Breast epithelium (tissue), 4 donors: ENCODE data around the gene COX8C. TPM values are rescaled to one million over a fixed set of nuclear protein-coding genes. Genes with fewer than 3 reads are reported as not detected.

ENCODE experiments used
- DNase-seq, 2 donors: peaks; one replicate each; pipeline ENCODE4 v3.0.0-alpha.2; 2019; ENCODE audit warnings: low spot score in 2 of 2
- H3K27ac ChIP-seq, 2 donors: fragments of 200-600 bp; sonication (generic) in 1 of 2; one replicate each; pipeline ENCODE4 v1.5.1; 2016 to 2019; ENCODE audit warnings: mild to moderate bottlenecking in 1 of 2
- H3K27me3 ChIP-seq, 2 donors: fragments of 200-600 bp; sonication (generic) in 1 of 2; one replicate each; pipeline versions ENCODE4 v1.5.1 to v1.6.0; 2017 to 2019; ENCODE audit warnings: control low read depth in 1 of 2, mild to moderate bottlenecking in 1 of 2
- H3K36me3 ChIP-seq: fragments of 200-600 bp; one replicate; pipeline ENCODE4 v1.5.1; 2019
- H3K4me1 ChIP-seq, 2 donors: fragments of 200-600 bp; sonication (generic); one replicate each; pipeline ENCODE4 v1.5.1; 2016 to 2019; ENCODE audit warnings: control low read depth in 1 of 2
- H3K4me3 ChIP-seq, 3 donors: fragments of 200-600 bp; sonication (generic); 1 replicate in 2 of 3; 2 replicates in 1 of 3; pipeline ENCODE4 v1.5.1; 2016 to 2019; ENCODE audit warnings: mild to moderate bottlenecking in 3 of 3, moderate library complexity in 2 of 3
- H3K9me3 ChIP-seq, 2 donors: fragments of 200-600 bp; sonication (generic) in 1 of 2; one replicate each; pipeline ENCODE4 v1.5.1; 2016 to 2019; ENCODE audit warnings: control low read depth in 1 of 2
- CTCF ChIP-seq, 3 donors: fragments of 450-650 bp; IDR thresholded peaks; one replicate each; pipeline ENCODE4 v1.5.1; 2016 to 2017; ENCODE audit warnings: antibody characterized with exemption in 3 of 3, mild to moderate bottlenecking in 3 of 3, moderate library complexity in 3 of 3
- POLR2A ChIP-seq: fragments of 450-650 bp; IDR thresholded peaks from one replicate; pipeline ENCODE4 v1.6.1; 2016; ENCODE audit warnings: antibody characterized with exemption, mild to moderate bottlenecking, moderate library complexity
- POLR2AphosphoS5 ChIP-seq, 3 donors: sonication (generic); formaldehyde crosslinking; IDR thresholded peaks; one replicate each; pipeline ENCODE4 v1.6.1; 2017; ENCODE audit warnings: antibody characterized with exemption in 3 of 3
- intact Hi-C: fragments of 100-400 bp; cut with DNase I; formaldehyde crosslinking; loops from one replicate; pipeline ENCODE4 v1.15.1; 2023; ENCODE audit warnings: low total_unique reads
- total RNA-seq, 3 donors: library from RNA; depleted of rRNA; stranded (reverse); fragments of >200 nt; gene quantifications; one replicate each; pipeline ENCODE4 v1.1.0, GENCODE V29; 2016

The COX8C gene
- total RNA-seq, 3 donors from 2014 or later: not detected

- no peak overlapping the region for H3K27ac ChIP-seq
These were observed 44.0 kb upstream of the COX8C start for GRCh38 chr14:93302688-93303581.

GRCh38 chr14:93303659-93304058 lies 43.3 kb upstream of the COX8C start:
- TF ChIP-seq POLR2AphosphoS5 (IDR thresholded peaks at IDR 0.05): no peak
- no peak for TF ChIP-seq POLR2A
- no peak for TF ChIP-seq CTCF (IDR thresholded peaks at IDR 0.05)
- Histone ChIP-seq H3K27me3 (no peaks in the 10 kb centered on the region), H3K9me3 (no peaks in the 10 kb centered on the region), H3K4me3 (no peak overlapping the region), H3K4me1 (no peaks in the 10 kb centered on the region), H3K36me3 (no peaks in the 10 kb centered on the region), H3K27ac (no peak overlapping the region)
- DNase-seq: no peak
- intact Hi-C loops: no loop called here

More at GRCh38 chr14:93302688-93303581, 44.0 kb upstream of the COX8C start:
- TF ChIP-seq CTCF (IDR thresholded peaks at IDR 0.05): no peak
- TF ChIP-seq POLR2A: no peak
- TF ChIP-seq POLR2AphosphoS5 (IDR thresholded peaks at IDR 0.05): no peak
- Histone ChIP-seq H3K27me3 (no peaks in the 10 kb centered on the region), H3K36me3 (no peaks in the 10 kb centered on the region), H3K9me3 (no peaks in the 10 kb centered on the region), H3K4me3 (no peak overlapping the region), H3K4me1 (no peaks in the 10 kb centered on the region)
- intact Hi-C loops: no loop called here
- DNase-seq: no peak

GRCh38 chr14:93304771-93305170 lies 42.2 kb upstream of the COX8C start:
- intact Hi-C loops: loop anchor here (5.0 kb wide), 1 partner anchor 82 kb away; no protein-coding TSS in a partner anchor
- TF ChIP-seq CTCF (IDR thresholded peaks at IDR 0.05) (no peak), POLR2A (no peak), POLR2AphosphoS5 (IDR thresholded peaks at IDR 0.05) (no peak)

GRCh38 chr14:93305725-93306418 lies 41.1 kb upstream of the COX8C start:
- Histone ChIP-seq H3K27ac (no peak overlapping the region), H3K4me1 (no peaks in the 10 kb centered on the region), H3K27me3 (no peaks in the 10 kb centered on the region), H3K36me3 (no peaks in the 10 kb centered on the region), H3K9me3 (no peaks in the 10 kb centered on the region), H3K4me3 (no peak overlapping the region)
- TF ChIP-seq CTCF (IDR thresholded peaks at IDR 0.05): no peak
- TF ChIP-seq POLR2AphosphoS5 (IDR thresholded peaks at IDR 0.05): no peak
- TF ChIP-seq POLR2A: no peak
- intact Hi-C loops: loop anchor here (5.0 kb wide), 1 partner anchor 84 kb away; no protein-coding TSS in a partner anchor
- no peak for DNase-seq

More at GRCh38 chr14:93304771-93305170, 42.2 kb upstream of the COX8C start:
- no peaks in the 10 kb centered on the region for H3K27me3 ChIP-seq
- no peaks in the 10 kb centered on the region for H3K36me3 ChIP-seq
- H3K27ac ChIP-seq: no peak overlapping the region
- no peak for DNase-seq
- no peaks in the 10 kb centered on the region for H3K9me3 ChIP-seq
- H3K4me3 ChIP-seq: no peak overlapping the region
- no peaks in the 10 kb centered on the region for H3K4me1 ChIP-seq

GRCh38 chr14:93306812-93307211 lies 40.2 kb upstream of the COX8C start:
- Histone ChIP-seq H3K4me1 (no peaks in the 10 kb centered on the region), H3K36me3 (no peaks in the 10 kb centered on the region), H3K9me3 (no peaks in the 10 kb centered on the region), H3K27ac (no peak overlapping the region), H3K27me3 (no peaks in the 10 kb centered on the region), H3K4me3 (no peak overlapping the region)
- intact Hi-C loops: loop anchor here (5.0 kb wide), 1 partner anchor 85 kb away; no protein-coding TSS in a partner anchor
- DNase-seq: no peak
- no peak for TF ChIP-seq POLR2A
- no peak for TF ChIP-seq POLR2AphosphoS5 (IDR thresholded peaks at IDR 0.05)
- TF ChIP-seq CTCF (IDR thresholded peaks at IDR 0.05): no peak
